Left lobe of liver (tissue), 2 donors: ENCODE measurements around the gene POLK. TPM values are rescaled to one million over a fixed set of nuclear protein-coding genes. Genes with fewer than 3 reads are reported as not detected.

Experiments used
- ATAC-seq: fragments of 200-7000 bp; cut with Tn5 transposase; one replicate; pipeline ENCODE4 v1.9.1; 2020; ENCODE audit warnings: mild to moderate bottlenecking, moderate library complexity
- DNase-seq: peaks from one replicate; pipeline ENCODE4 v3.0.0-alpha.2; 2020; ENCODE audit warnings: low spot score
- total RNA-seq: library from RNA; stranded (reverse); gene quantifications from one replicate; pipeline ENCODE4 v1.2.1, GENCODE V29; 2021
- donor health status: DM: no; HTN: no; CAD: no; lungs with moderate emphysema.
- donor health status: DM: no; HTN: yes; CAD: no.

The POLK gene
- total RNA-seq, 1 donor from 2014 or later = 9.9 TPM

DNA sequence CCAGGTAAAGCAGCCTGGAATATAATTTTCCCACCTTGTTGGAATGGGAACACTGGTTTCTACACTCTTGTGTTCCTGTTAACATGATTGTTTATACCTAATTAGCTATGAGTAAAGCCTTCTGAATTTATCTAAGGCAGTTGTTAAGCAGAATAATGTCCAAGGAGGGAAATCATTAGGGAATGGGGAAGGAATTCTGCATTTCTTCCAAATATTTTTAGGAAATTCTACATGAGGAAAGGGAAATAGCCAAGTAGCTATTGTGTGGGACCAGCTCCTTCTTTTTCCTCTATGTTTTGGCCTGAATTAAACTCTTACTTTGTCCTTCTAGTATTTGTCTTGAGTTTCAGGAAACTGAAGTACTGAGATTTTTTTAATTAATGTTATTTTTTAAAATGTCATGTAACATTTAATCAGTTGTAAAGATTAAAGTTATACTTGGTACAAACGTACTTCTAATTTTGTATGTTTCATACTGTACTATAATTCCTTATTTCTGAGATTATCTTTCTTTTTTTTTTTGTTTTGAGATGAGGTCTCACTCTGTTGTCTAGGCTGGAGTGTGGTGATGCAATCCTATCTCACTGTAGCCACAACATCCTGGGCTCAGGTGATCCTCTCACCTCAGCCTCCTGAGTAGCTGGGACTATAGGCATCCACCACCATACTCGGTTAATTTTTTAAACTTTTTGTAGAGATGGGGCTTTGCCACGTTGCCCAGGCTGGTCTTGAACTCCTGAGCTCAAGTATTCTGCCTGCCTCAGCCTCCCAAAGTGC lies 128.0 kb downstream of the POLK start:
- no peak for ATAC-seq
- DNase-seq = no peak

- ATAC-seq (no peak), DNase-seq (no peak)
These were observed 128.7 kb downstream of the POLK start for GRCh38 chr5:75640395-75640794.

GRCh38 chr5:75640826-75641225 lies 129.1 kb downstream of the POLK start:
- ATAC-seq (no peak), DNase-seq (no peak)

GRCh38 chr5:75648712-75649111 lies 137.0 kb downstream of the POLK start:
- DNase-seq = no peak
- peak; percentile 60 for ATAC-seq

Other genes with a start within 250 kb of the POLK start
- 15.5 TPM for gene HMGCR, start 174.7 kb upstream of the POLK start, total RNA-seq
- 16.4 TPM for gene CERT1, start 262 bp upstream of the POLK start, total RNA-seq
- gene ANKDD1B, start 99.6 kb downstream of the POLK start, total RNA-seq = 0.13 TPM
- gene POC5, start 205.5 kb downstream of the POLK start, total RNA-seq = 2.8 TPM